ENCODE measurements around the gene ADAMTS19.
"Not testable (repeated sequence)": the region's sequence is repeated elsewhere in the genome, so short reads cannot be mapped to it uniquely, and the experiment has no call there.

The ADAMTS19 gene

DNA sequence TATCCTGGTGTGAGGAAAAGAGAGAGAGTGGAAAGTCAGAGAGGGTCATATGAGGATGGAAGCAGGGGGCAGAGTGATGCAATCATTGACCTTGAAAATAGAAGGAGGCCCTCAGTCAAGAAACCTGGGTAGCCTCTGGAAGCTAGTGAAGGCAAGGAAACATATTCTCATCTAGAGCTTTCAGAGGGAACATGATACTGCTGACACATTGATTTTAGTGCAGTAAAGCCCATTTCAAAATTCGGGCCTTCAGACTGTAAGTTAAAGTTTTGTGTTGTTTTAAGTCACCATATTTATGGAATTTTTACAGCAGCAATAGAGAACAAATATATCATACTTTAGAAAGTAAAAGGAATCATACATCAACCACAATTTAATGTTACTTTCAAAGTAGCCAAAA is 87.0 kb downstream of the ADAMTS19 start:
- Histone ChIP-seq H3K27me3 (no peaks in the 10 kb centered on the region), H3K4me1 (no peaks in the 10 kb centered on the region), H3K36me3 (peaks cover 64% of the 10 kb centered on the region), H3K9me3 (no peaks in the 10 kb centered on the region; the same call in 1 of the 2 replicates), H3K4me3 (ENCODE audit: low read depth, low read length) (no peak overlapping the region)
- TF ChIP-seq, protein P1, sequence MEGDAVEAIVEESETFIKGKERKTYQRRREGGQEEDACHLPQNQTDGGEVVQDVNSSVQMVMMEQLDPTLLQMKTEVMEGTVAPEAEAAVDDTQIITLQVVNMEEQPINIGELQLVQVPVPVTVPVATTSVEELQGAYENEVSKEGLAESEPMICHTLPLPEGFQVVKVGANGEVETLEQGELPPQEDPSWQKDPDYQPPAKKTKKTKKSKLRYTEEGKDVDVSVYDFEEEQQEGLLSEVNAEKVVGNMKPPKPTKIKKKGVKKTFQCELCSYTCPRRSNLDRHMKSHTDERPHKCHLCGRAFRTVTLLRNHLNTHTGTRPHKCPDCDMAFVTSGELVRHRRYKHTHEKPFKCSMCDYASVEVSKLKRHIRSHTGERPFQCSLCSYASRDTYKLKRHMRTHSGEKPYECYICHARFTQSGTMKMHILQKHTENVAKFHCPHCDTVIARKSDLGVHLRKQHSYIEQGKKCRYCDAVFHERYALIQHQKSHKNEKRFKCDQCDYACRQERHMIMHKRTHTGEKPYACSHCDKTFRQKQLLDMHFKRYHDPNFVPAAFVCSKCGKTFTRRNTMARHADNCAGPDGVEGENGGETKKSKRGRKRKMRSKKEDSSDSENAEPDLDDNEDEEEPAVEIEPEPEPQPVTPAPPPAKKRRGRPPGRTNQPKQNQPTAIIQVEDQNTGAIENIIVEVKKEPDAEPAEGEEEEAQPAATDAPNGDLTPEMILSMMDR (IDR thresholded peaks at IDR 0.05; ENCODE audit: low read depth, low read length): no peak
- no peak for DNase-seq

DNA sequence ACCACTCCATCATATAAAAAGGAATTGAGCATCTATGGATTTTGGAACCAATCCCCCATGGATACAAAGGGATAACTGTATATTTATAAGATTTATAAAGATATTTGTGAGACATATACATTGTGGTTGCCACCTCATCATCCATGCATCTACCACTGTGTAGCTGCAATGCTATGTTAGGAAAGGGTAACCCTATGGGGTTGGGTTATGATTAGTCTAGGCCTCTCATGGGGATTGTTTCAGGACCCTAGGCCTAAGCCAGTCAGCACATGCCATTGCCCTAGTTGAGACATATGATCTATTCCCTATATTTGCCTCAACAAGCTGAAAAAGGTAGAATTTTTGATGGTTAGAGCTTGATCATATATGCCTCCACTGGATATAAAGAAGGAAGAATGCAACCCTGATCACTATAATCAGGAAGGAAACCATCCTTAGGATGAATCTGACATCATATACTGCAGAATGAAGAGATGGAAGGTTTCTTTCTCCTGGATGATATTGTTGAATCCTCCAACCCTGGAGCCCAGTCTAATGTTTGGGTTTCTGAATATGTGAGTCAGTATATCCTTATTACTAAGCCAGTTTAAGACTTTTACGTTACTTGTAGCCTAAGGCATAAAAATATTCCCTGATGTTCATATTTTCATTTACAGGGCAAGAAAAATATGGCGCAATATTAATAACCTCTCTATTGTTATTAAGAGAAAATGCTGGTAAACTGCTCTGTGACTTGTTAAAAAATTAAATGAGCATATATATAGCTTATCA is 94.2 kb downstream of the ADAMTS19 start:
- peaks cover 67% of the 10 kb centered on the region for H3K36me3 ChIP-seq
- no peaks in the 10 kb centered on the region for H3K4me1 ChIP-seq
- TF ChIP-seq, protein P1 (IDR thresholded peaks at IDR 0.05; ENCODE audit: low read depth, low read length): no peak
- H3K4me3 ChIP-seq (ENCODE audit: low read depth, low read length): no peak overlapping the region
- H3K9me3 ChIP-seq: no peaks in the 10 kb centered on the region
- DNase-seq: no peak
- H3K27me3 ChIP-seq: no peaks in the 10 kb centered on the region

DNA sequence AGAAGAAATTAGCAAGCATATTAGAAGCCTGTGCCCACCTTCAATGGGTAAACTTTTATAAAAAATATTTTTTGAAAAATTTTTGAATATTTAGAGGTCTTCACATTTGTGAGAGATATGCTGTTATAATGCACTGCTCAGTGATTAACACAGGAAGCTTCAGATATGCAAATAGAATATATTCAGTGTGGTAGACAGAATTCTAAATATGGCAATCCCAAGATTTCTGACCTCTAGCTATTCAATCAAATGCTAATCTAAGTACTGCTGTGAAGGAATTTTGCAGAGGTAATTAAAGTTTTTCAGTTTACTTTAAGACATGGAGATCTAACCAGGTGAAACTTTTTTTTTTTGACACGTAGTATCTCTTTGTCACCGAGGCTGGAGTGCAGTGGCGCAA is 103.5 kb downstream of the ADAMTS19 start:
- no peaks in the 10 kb centered on the region for H3K9me3 ChIP-seq
- H3K4me3 ChIP-seq (ENCODE audit: low read depth, low read length): no peak overlapping the region
- peaks cover 81% of the 10 kb centered on the region for H3K36me3 ChIP-seq
- no peaks in the 10 kb centered on the region for H3K4me1 ChIP-seq
- H3K27me3 ChIP-seq: no peaks in the 10 kb centered on the region
- TF ChIP-seq, protein P1 (IDR thresholded peaks at IDR 0.05; ENCODE audit: low read depth, low read length): no peak
- no peak for DNase-seq

DNA sequence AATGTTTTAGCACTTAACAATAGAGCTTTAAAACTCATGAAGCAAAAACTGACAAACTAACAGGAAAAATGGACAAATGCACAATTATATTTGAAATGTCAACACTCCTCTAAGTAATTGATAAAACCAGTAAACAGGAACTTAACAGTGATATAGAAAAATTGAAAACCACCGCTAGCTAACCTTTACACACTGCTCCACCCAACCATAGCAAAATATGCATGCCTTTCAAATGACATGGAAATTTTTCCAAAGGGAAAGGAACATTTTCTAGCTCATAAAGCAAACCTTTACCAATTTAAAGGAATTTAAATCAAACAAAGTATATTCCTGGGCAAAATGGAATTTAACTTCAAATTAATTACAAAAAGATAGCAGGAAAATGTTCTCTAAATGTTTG is 109.2 kb downstream of the ADAMTS19 start:
- no peak for DNase-seq
- H3K9me3 ChIP-seq: no peaks in the 10 kb centered on the region
- no peaks in the 10 kb centered on the region for H3K4me1 ChIP-seq
- no peaks in the 10 kb centered on the region for H3K27me3 ChIP-seq
- TF ChIP-seq, protein P1 (IDR thresholded peaks at IDR 0.05; ENCODE audit: low read depth, low read length): no peak
- H3K4me3 ChIP-seq (ENCODE audit: low read depth, low read length): no peak overlapping the region
- peaks cover 89% of the 10 kb centered on the region for H3K36me3 ChIP-seq

DNA sequence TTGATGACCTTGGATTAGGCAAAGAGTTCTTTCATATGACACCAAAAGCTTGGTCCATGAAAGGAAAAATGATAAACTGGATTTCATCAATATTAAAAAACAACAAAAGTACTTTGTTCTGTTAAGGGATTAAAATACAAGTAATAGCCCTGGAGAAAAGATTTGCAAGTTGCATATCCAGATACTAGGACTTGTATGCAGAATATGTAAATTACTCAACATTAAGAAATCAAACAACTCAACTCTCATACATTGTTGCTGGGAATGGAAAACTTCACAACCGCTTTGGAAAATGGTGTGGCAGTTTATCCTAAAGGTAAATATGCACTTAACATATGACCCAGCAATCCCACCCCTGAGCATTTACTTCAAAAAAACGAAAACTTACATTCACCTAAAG is 112.0 kb downstream of the ADAMTS19 start:
- Histone ChIP-seq H3K27me3 (no peaks in the 10 kb centered on the region), H3K36me3 (peaks cover 77% of the 10 kb centered on the region), H3K9me3 (no peaks in the 10 kb centered on the region), H3K4me3 (ENCODE audit: low read depth, low read length) (no peak overlapping the region), H3K4me1 (no peaks in the 10 kb centered on the region)
- TF ChIP-seq, protein P1 (IDR thresholded peaks at IDR 0.05; ENCODE audit: low read depth, low read length): no peak
- no peak for DNase-seq

DNA sequence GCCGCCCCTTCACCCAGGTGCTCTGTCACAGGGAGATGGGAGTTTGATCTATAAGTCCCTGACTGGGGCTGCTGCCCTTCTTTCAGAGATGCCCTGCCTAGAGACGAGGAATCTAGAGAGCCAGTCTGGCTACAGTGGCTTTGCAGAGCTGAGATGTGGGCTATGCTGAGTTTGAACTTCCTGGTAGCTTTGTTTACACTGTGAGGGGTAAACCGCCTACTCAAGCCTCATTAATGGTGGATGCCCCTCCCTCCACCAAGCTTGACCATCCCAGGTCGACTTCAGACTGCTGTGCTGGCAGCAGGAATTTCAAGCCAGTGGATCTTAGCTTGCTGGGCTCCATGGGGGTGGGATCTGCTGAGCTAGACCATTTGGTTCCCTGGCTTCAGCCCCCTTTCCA is 124.4 kb downstream of the ADAMTS19 start:
- H3K36me3 ChIP-seq: peaks cover 41% of the 10 kb centered on the region
- H3K4me1 ChIP-seq; H3K27me3 ChIP-seq; H3K9me3 ChIP-seq; DNase-seq; H3K4me3 ChIP-seq (ENCODE audit: low read depth, low read length): not testable (repeated sequence)

All from BE2C (cell line).